ENCODE measurements around the gene PCDHGB3.
"Not testable (repeated sequence)": the region's sequence is repeated elsewhere in the genome, so short reads cannot be mapped to it uniquely, and the experiment has no call there.

PCDHGB3 gene

DNA sequence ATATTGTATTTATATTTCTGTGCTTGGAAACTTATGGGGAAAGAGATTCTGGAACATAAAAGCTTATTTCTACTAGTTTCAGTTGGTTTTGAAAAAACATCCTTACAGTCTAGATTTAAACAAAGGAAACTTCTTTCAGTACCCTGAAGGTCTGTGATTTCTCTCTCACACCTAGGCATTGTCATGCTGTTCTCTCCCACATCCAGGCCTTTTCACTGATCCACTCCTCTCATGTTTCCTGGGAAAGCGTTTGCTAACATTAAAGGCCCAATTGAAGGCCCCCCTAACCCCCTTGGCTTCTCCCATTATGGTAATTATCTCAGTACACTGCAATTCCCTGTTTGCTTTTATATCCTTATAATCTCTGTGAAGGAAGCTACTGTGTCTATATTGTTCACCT lies 27.3 kb upstream of the PCDHGB3 start:
- peak overlapping the region in 1 of 5 donors; percentile 15 for H3K4me3 ChIP-seq (ENCODE audit: low read depth in 1 of 5, low read length in 5 of 5)
- peaks cover 26 to 64% (median 59%) of the 10 kb centered on the region in 5 donors for H3K9me3 ChIP-seq (ENCODE audit: control insufficient read depth in 5 of 5, low read length in 5 of 5)
- peaks cover 0 to 19% (median 9%) of the 10 kb centered on the region in 5 donors for H3K4me1 ChIP-seq (ENCODE audit: control insufficient read depth in 5 of 5, insufficient read depth in 5 of 5, low read length in 5 of 5)
- H3K9ac ChIP-seq (ENCODE audit: low read length in 5 of 5): no peak overlapping the region
- H3K27ac ChIP-seq (ENCODE audit: low read depth, low read length): no peak overlapping the region
- H3K27me3 ChIP-seq (ENCODE audit: control insufficient read depth in 5 of 5, insufficient read depth in 4 of 5, low read length in 5 of 5): peaks cover 0 to 14% (median 3%) of the 10 kb centered on the region in 5 donors
- H3K36me3 ChIP-seq (ENCODE audit: control insufficient read depth in 5 of 5, insufficient read depth in 5 of 5, low read length in 5 of 5): no peaks in the 10 kb centered on the region

DNA sequence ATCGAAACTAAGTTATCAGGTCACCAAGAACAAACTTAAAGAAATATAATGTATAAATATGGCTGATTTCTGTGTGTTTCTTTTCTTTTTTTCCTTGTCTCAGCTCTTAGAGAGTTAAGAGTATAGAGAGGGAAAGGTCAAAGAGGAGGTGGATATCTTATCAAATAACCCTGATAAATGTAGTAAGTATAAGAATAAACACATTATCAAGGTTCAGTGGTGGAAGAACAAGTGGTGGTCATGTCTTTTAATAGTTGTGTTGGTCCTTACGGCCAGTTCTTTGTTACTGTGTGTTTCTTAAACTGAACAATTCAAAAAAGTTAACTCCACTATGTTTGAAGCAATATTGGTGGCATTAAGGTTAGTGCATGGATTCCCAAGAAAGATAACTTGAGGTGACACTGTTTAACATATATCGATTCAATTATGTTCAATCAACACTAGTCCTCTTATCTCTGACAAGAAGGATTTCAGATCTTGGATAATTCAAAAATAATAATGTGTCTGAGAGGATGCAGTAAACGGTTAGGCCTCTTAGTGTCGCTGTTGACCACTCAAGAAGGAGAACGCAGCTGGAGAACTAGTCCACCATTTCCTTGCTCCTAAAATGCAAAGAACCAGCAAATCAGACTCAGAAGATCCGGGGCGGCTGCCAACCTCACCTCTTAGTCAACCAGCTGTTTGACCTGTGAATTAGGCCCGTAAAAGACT lies 26.6 kb upstream of the PCDHGB3 start, which contains the start of gene PCDHGA3:
PCDHGA3 (plus strand) TSS at position 588 of the 711 bp plus-strand sequence. CDS start 205 bp downstream, outside the sequence.
- H3K9me3 ChIP-seq (ENCODE audit: control insufficient read depth in 5 of 5, low read length in 5 of 5): peaks cover 26 to 65% (median 54%) of the 10 kb centered on the region in 5 donors
- no peak within 1 kb of the TSS for H3K27ac ChIP-seq (ENCODE audit: low read depth, low read length)

DNA sequence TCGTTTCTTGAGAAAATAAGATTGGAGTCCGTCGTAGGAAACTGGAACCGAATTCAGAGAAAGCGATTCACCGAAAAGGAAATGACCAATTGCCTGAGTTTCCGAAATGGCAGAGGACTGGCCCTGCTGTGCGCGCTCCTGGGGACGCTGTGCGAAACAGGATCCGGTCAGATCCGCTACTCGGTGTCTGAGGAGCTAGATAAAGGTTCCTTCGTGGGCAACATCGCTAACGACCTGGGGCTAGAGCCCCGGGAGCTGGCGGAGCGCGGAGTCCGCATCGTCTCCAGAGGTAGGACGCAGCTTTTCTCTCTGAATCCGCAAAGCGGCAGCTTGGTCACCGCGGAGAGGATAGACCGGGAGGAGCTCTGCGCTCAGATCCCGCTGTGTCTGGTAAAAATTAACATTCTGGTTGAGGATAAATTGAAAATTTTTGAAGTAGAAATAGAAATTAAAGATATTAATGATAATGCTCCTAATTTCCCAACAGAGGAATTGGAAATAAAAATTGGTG lies 26.0 kb upstream of the PCDHGB3 start:
- peaks cover 0 to 15% (median 3%) of the 10 kb centered on the region in 5 donors for H3K27me3 ChIP-seq (ENCODE audit: control insufficient read depth in 5 of 5, insufficient read depth in 4 of 5, low read length in 5 of 5)
- no peak overlapping the region for H3K27ac ChIP-seq (ENCODE audit: low read depth, low read length)
- peaks cover 29 to 65% (median 54%) of the 10 kb centered on the region in 5 donors for H3K9me3 ChIP-seq (ENCODE audit: control insufficient read depth in 5 of 5, low read length in 5 of 5)
- peak overlapping the region; percentile 52 to 67 (median 61) for H3K4me3 ChIP-seq (ENCODE audit: low read depth in 1 of 5, low read length in 5 of 5)
- H3K4me1 ChIP-seq (ENCODE audit: control insufficient read depth in 5 of 5, insufficient read depth in 5 of 5, low read length in 5 of 5): peaks cover 0 to 15% (median 5%) of the 10 kb centered on the region in 5 donors
- H3K9ac ChIP-seq (ENCODE audit: low read length in 5 of 5): peak overlapping the region in 1 of 5 donors; percentile 41
- H3K36me3 ChIP-seq (ENCODE audit: control insufficient read depth in 5 of 5, insufficient read depth in 5 of 5, low read length in 5 of 5): no peaks in the 10 kb centered on the region

More for the DNA sequence above, 26.6 kb upstream of the PCDHGB3 start, which contains the start of gene PCDHGA3:
- peak within 1 kb of the TSS in 1 of 5 donors; percentile 41 for H3K9ac ChIP-seq (ENCODE audit: low read length in 5 of 5)
- H3K27me3 ChIP-seq (ENCODE audit: control insufficient read depth in 5 of 5, insufficient read depth in 4 of 5, low read length in 5 of 5): peaks cover 0 to 12% (median 3%) of the 10 kb centered on the region in 5 donors
- peak within 1 kb of the TSS; percentile 52 to 67 (median 61) for H3K4me3 ChIP-seq (ENCODE audit: low read depth in 1 of 5, low read length in 5 of 5)
- H3K36me3 ChIP-seq (ENCODE audit: control insufficient read depth in 5 of 5, insufficient read depth in 5 of 5, low read length in 5 of 5): no peaks in the 10 kb centered on the region
- peaks cover 0 to 19% (median 9%) of the 10 kb centered on the region in 5 donors for H3K4me1 ChIP-seq (ENCODE audit: control insufficient read depth in 5 of 5, insufficient read depth in 5 of 5, low read length in 5 of 5)

DNA sequence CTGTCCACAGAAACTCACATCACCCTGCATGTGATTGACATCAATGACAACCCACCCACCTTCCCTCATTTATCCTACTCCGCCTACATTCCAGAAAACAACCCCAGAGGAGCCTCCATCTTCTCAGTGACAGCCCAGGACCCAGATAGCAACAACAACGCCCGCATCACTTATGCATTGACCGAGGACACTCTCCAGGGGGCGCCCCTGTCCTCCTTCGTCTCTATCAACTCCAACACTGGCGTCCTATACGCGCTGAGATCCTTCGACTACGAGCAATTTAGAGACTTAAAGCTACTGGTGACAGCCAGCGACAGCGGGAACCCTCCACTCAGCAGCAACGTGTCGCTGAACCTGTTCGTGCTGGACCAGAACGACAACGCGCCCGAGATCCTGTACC lies 24.7 kb upstream of the PCDHGB3 start:
- Histone ChIP-seq H3K27ac (ENCODE audit: low read depth, low read length) (no peak overlapping the region), H3K4me3 (ENCODE audit: low read depth in 1 of 5, low read length in 5 of 5) (peak overlapping the region in 4 of 5 donors; percentile 4 to 61 (median 42)), H3K27me3 (ENCODE audit: control insufficient read depth in 5 of 5, insufficient read depth in 4 of 5, low read length in 5 of 5) (peaks cover 0 to 6% (median 3%) of the 10 kb centered on the region in 5 donors), H3K4me1 (ENCODE audit: control insufficient read depth in 5 of 5, insufficient read depth in 5 of 5, low read length in 5 of 5) (peaks cover 0 to 12% (median 0%) of the 10 kb centered on the region in 5 donors), H3K36me3 (ENCODE audit: control insufficient read depth in 5 of 5, insufficient read depth in 5 of 5, low read length in 5 of 5) (no peaks in the 10 kb centered on the region), H3K9me3 (ENCODE audit: control insufficient read depth in 5 of 5, low read length in 5 of 5) (peaks cover 22 to 59% (median 49%) of the 10 kb centered on the region in 5 donors), H3K9ac (ENCODE audit: low read length in 5 of 5) (no peak overlapping the region)

DNA sequence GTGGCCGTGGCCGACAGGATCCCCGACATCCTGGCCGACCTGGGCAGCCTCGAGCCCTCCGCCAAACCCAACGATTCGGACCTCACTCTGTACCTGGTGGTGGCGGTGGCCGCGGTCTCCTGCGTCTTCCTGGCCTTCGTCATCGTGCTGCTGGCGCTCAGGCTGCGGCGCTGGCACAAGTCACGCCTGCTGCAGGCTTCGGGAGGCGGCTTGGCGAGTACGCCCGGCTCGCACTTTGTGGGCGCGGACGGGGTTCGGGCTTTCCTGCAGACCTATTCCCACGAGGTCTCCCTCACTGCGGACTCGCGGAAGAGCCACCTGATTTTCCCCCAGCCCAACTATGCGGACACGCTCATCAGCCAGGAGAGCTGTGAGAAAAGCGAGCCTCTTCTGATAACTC lies 24.0 kb upstream of the PCDHGB3 start:
- not testable (repeated sequence) for H3K4me3 ChIP-seq (ENCODE audit: low read depth in 1 of 5, low read length in 5 of 5); H3K9ac ChIP-seq (ENCODE audit: low read length in 5 of 5); H3K27ac ChIP-seq (ENCODE audit: low read depth, low read length); H3K27me3 ChIP-seq (ENCODE audit: control insufficient read depth in 5 of 5, insufficient read depth in 4 of 5, low read length in 5 of 5); H3K36me3 ChIP-seq (ENCODE audit: control insufficient read depth in 5 of 5, insufficient read depth in 5 of 5, low read length in 5 of 5)
- peaks cover 25 to 58% (median 52%) of the 10 kb centered on the region in 5 donors for H3K9me3 ChIP-seq (ENCODE audit: control insufficient read depth in 5 of 5, low read length in 5 of 5)
- H3K4me1 ChIP-seq (ENCODE audit: control insufficient read depth in 5 of 5, insufficient read depth in 5 of 5, low read length in 5 of 5): peaks cover 0 to 12% (median 0%) of the 10 kb centered on the region in 5 donors

DNA sequence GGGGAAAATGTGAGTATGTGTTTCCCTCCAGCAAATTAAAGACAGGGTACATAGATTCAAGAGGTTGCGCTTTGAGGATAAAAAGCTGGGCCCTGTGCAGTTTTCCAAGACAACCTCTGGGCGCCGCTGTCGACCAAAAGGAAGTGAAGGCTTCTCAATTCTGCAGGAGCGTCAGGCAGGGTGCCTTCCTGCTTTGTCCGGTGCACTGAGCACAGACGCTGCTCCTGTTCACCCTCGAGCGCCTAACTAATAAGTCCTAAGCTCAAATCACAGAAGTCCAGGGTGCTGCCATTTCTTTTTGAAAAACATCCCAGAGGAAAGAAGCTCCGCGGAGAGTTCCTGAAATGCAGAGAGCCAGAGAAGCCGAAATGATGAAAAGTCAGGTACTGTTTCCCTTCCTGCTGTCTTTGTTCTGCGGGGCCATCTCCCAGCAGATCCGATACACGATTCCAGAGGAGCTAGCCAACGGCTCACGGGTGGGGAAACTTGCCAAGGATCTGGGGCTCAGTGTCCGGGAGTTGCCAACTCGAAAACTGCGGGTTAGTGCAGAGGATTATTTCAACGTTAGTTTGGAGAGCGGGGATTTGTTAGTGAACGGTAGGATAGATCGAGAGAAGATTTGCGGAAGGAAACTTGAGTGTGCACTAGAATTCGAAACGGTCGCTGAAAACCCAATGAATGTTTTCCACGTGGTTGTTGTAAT lies 20.0 kb upstream of the PCDHGB3 start, which contains the start of gene PCDHGB1:
PCDHGB1 (plus strand) TSS at position 183 of the 703 bp plus-strand sequence; CDS start at position 345, 162 bp downstream.
- no peak within 1 kb of the TSS for H3K27ac ChIP-seq (ENCODE audit: low read depth, low read length)
- H3K4me3 ChIP-seq (ENCODE audit: low read depth in 1 of 5, low read length in 5 of 5): peak within 1 kb of the TSS; percentile 34 to 63 (median 39)
- H3K27me3 ChIP-seq (ENCODE audit: control insufficient read depth in 5 of 5, insufficient read depth in 4 of 5, low read length in 5 of 5): peaks cover 0 to 17% (median 6%) of the 10 kb centered on the region in 5 donors
- peaks cover 26 to 60% (median 52%) of the 10 kb centered on the region in 5 donors for H3K9me3 ChIP-seq (ENCODE audit: control insufficient read depth in 5 of 5, low read length in 5 of 5)
- H3K4me1 ChIP-seq (ENCODE audit: control insufficient read depth in 5 of 5, insufficient read depth in 5 of 5, low read length in 5 of 5): peaks cover 0 to 6% (median 2%) of the 10 kb centered on the region in 5 donors
- no peak within 1 kb of the TSS for H3K9ac ChIP-seq (ENCODE audit: low read length in 5 of 5)
- no peaks in the 10 kb centered on the region for H3K36me3 ChIP-seq (ENCODE audit: control insufficient read depth in 5 of 5, insufficient read depth in 5 of 5, low read length in 5 of 5)

DNA sequence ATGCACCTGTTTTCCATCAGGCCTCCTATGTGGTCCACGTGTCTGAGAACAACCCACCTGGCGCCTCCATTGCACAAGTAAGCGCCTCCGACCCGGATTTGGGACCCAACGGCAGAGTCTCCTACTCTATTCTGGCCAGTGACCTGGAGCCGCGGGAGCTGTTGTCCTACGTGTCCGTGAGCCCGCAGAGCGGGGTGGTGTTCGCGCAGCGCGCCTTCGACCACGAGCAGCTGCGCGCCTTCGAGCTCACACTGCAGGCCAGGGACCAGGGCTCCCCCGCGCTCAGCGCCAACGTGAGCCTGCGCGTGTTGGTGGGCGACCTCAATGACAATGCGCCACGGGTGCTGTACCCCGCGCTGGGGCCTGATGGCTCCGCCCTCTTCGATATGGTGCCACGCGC lies 18.5 kb upstream of the PCDHGB3 start:
- Histone ChIP-seq H3K9me3 (ENCODE audit: control insufficient read depth in 5 of 5, low read length in 5 of 5) (peaks cover 36 to 70% (median 58%) of the 10 kb centered on the region in 5 donors), H3K27me3 (ENCODE audit: control insufficient read depth in 5 of 5, insufficient read depth in 4 of 5, low read length in 5 of 5) (peaks cover 0 to 18% (median 6%) of the 10 kb centered on the region in 5 donors), H3K4me1 (ENCODE audit: control insufficient read depth in 5 of 5, insufficient read depth in 5 of 5, low read length in 5 of 5) (peaks cover 0 to 11% (median 8%) of the 10 kb centered on the region in 5 donors), H3K9ac (ENCODE audit: low read length in 5 of 5) (no peak overlapping the region), H3K36me3 (ENCODE audit: control insufficient read depth in 5 of 5, insufficient read depth in 5 of 5, low read length in 5 of 5) (no peaks in the 10 kb centered on the region), H3K4me3 (ENCODE audit: low read depth in 1 of 5, low read length in 5 of 5) (peak overlapping the region in 3 of 5 donors; percentile 14 to 35 (median 25)), H3K27ac (ENCODE audit: low read depth, low read length) (no peak overlapping the region)

DNA sequence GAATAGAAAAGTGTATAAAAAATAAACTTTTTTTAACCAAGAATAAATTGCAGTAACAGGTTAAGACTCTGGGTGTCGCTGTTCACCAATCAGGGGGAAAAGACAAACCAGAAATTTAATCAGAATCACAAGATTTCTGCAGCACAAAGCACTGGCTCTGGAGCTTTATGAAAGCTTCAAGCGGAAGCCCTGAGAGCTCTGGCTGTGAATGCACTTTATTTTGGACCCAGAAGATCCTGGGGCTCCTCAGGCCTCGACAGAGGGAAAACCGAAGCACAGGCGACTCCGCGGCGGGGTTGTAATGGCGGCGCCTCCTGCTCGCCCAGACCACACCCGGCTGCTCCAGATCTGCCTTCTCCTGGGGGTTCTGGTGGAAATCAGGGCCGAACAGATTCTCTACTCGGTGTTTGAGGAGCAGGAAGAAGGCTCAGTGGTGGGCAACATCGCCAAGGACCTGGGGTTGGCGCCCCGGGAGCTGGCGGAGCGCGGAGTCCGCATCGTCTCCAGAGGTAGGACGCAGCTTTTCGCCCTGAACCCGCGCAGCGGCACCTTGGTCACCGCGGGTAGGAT lies 15.1 kb upstream of the PCDHGB3 start, which contains the start of gene PCDHGA4:
PCDHGA4 (plus strand) TSS at position 122 of the 570 bp plus-strand sequence; CDS start at position 209, 87 bp downstream.
- Histone ChIP-seq H3K4me3 (ENCODE audit: low read depth in 1 of 5, low read length in 5 of 5) (peak within 1 kb of the TSS; percentile 43 to 62 (median 57)), H3K36me3 (ENCODE audit: control insufficient read depth in 5 of 5, insufficient read depth in 5 of 5, low read length in 5 of 5) (no peaks in the 10 kb centered on the region), H3K27ac (ENCODE audit: low read depth, low read length) (no peak within 1 kb of the TSS), H3K9ac (ENCODE audit: low read length in 5 of 5) (no peak within 1 kb of the TSS), H3K9me3 (ENCODE audit: control insufficient read depth in 5 of 5, low read length in 5 of 5) (peaks cover 43 to 77% (median 65%) of the 10 kb centered on the region in 5 donors), H3K27me3 (ENCODE audit: control insufficient read depth in 5 of 5, insufficient read depth in 4 of 5, low read length in 5 of 5) (peaks cover 0 to 19% (median 6%) of the 10 kb centered on the region in 5 donors), H3K4me1 (ENCODE audit: control insufficient read depth in 5 of 5, insufficient read depth in 5 of 5, low read length in 5 of 5) (peaks cover 0 to 11% (median 9%) of the 10 kb centered on the region in 5 donors)

DNA sequence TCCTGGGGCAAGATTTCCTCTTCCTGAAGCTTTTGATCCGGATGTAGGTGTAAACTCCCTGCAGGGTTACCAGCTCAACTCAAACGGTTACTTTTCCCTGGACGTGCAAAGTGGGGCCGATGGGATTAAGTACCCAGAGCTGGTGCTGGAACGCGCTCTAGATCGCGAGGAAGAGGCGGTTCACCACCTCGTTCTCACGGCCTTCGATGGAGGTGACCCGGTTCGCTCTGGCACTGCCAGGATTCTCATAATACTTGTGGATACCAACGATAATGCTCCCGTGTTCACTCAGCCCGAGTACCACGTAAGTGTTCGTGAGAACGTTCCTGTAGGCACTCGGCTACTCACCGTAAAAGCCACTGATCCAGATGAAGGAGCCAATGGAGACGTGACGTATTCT lies 14.4 kb upstream of the PCDHGB3 start:
- no peaks in the 10 kb centered on the region for H3K36me3 ChIP-seq (ENCODE audit: control insufficient read depth in 5 of 5, insufficient read depth in 5 of 5, low read length in 5 of 5)
- peaks cover 0 to 11% (median 7%) of the 10 kb centered on the region in 5 donors for H3K4me1 ChIP-seq (ENCODE audit: control insufficient read depth in 5 of 5, insufficient read depth in 5 of 5, low read length in 5 of 5)
- H3K9ac ChIP-seq (ENCODE audit: low read length in 5 of 5): no peak overlapping the region
- peaks cover 0 to 17% (median 6%) of the 10 kb centered on the region in 5 donors for H3K27me3 ChIP-seq (ENCODE audit: control insufficient read depth in 5 of 5, insufficient read depth in 4 of 5, low read length in 5 of 5)
- peaks cover 45 to 78% (median 65%) of the 10 kb centered on the region in 5 donors for H3K9me3 ChIP-seq (ENCODE audit: control insufficient read depth in 5 of 5, low read length in 5 of 5)
- H3K27ac ChIP-seq (ENCODE audit: low read depth, low read length): no peak overlapping the region
- peak overlapping the region; percentile 43 to 60 (median 56) for H3K4me3 ChIP-seq (ENCODE audit: low read depth in 1 of 5, low read length in 5 of 5)
